Panc1 (cell line): Measurements from ENCODE around the gene ARHGEF7.

ENCODE experiments used
- CTCF ChIP-seq: fragments of 450-650 bp; IDR thresholded peaks from 2 replicates; pipeline ENCODE4 v1.5.1; 2017; ENCODE audit warnings: mild to moderate bottlenecking
- SIN3A ChIP-seq: IDR thresholded peaks from 2 replicates; pipeline ENCODE4 v1.6.1; 2012; ENCODE audit warnings: low read depth, mild to moderate bottlenecking, low read length, moderate library complexity, borderline replicate concordance; ENCODE audit not compliant: insufficient read depth
- TCF7L2 ChIP-seq: IDR thresholded peaks from 2 replicates; pipeline ENCODE4 v1.6.1; 2011; ENCODE audit warnings: mild to moderate bottlenecking, low read depth, low read length, inconsistent platforms

- TF ChIP-seq CTCF (no peak), TCF7L2 (no peak), SIN3A (no peak)
Observed at GRCh38 chr13:111265701-111266035, 150.6 kb downstream of the ARHGEF7 start.
